Upper lobe of left lung (tissue), 4 donors: ENCODE results near the gene SIPA1.

Experiments
- EP300 ChIP-seq, 4 donors: sonication (generic); formaldehyde crosslinking; IDR thresholded peaks; one replicate each; pipeline ENCODE4 v1.5.1; 2017; ENCODE audit warnings: antibody characterized with exemption in 4 of 4, control low read depth in 2 of 4
- POLR2A ChIP-seq, 4 donors: fragments of 450-650 bp; IDR thresholded peaks; one replicate each; pipeline ENCODE4 v1.5.1; 2016 to 2017; ENCODE audit warnings: antibody characterized with exemption in 4 of 4, mild to moderate bottlenecking in 2 of 4
- TF ChIP-seq, protein P1 (sequence below), 6 experiments: fragments of 450-650 bp in 4 of 6; fragments of 200-600 bp in 2 of 6; sonication (generic) in 2 of 6; IDR thresholded peaks; one replicate each; pipeline ENCODE4 v1.5.1; 2016 to 2019; ENCODE audit warnings: antibody characterized with exemption in 6 of 6

DNA sequence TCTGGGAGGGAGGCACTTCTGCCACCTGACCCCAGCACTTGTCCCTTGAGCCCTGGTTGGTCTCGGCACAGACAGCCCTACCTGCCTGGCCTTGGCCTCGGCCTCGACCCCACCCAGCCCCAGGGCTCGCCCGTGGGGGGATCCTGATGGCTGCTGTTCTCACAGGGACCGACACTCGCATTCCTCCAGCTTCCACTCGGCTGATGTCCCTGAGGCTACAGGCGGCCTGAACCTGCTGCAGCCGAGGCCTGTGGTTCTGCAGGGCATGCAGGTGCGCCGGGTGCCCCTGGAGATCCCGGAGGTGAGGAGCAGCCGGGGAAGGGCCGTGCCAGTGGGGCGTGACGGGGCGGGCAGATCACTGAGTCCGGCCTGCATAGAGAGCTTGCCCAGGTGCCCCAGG, 17.2 kb upstream of the SIPA1 start:
- TF ChIP-seq POLR2A (IDR thresholded peaks at IDR 0.05) (no peak), EP300 (IDR thresholded peaks at IDR 0.05) (no peak)
- TF ChIP-seq, protein P1, sequence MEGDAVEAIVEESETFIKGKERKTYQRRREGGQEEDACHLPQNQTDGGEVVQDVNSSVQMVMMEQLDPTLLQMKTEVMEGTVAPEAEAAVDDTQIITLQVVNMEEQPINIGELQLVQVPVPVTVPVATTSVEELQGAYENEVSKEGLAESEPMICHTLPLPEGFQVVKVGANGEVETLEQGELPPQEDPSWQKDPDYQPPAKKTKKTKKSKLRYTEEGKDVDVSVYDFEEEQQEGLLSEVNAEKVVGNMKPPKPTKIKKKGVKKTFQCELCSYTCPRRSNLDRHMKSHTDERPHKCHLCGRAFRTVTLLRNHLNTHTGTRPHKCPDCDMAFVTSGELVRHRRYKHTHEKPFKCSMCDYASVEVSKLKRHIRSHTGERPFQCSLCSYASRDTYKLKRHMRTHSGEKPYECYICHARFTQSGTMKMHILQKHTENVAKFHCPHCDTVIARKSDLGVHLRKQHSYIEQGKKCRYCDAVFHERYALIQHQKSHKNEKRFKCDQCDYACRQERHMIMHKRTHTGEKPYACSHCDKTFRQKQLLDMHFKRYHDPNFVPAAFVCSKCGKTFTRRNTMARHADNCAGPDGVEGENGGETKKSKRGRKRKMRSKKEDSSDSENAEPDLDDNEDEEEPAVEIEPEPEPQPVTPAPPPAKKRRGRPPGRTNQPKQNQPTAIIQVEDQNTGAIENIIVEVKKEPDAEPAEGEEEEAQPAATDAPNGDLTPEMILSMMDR (IDR thresholded peaks at IDR 0.05) = no peak
